Superior temporal gyrus (tissue), 1 donor: ENCODE results near the gene POLR1H.

Experiments used
- DNase-seq: peaks from one replicate; pipeline ENCODE4 v3.0.0-alpha.2; 2016; ENCODE audit errors: extremely low spot score

Gene POLR1H

DNA sequence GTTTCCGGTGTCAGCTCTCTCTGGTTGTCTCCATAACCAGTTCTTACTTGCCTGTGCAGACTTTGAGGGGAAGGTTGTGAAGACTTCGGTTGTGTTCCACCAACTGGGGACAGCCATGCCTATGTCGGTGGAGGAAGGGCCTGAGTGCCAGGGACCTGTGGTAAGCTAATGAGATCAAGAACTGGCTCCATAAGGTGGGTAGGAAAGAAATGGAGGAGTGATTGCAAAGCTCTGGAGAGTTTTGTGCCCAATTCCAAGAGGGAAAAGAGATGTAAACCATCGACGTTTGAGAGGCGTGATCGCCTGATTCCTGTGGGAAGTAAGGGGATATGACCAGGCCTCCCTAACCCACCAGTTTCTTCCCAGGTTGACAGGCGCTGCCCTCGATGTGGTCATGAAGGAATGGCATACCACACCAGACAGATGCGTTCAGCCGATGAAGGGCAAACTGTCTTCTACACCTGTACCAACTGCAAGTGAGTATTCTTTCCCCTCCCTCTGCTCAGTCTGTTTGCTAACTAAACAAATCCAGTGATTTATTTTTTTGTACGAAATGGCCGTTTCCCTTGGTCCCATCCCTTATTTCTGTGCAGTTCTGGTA, 893 bp downstream of the POLR1H start:
- DNase-seq = peak; percentile 30

DNA sequence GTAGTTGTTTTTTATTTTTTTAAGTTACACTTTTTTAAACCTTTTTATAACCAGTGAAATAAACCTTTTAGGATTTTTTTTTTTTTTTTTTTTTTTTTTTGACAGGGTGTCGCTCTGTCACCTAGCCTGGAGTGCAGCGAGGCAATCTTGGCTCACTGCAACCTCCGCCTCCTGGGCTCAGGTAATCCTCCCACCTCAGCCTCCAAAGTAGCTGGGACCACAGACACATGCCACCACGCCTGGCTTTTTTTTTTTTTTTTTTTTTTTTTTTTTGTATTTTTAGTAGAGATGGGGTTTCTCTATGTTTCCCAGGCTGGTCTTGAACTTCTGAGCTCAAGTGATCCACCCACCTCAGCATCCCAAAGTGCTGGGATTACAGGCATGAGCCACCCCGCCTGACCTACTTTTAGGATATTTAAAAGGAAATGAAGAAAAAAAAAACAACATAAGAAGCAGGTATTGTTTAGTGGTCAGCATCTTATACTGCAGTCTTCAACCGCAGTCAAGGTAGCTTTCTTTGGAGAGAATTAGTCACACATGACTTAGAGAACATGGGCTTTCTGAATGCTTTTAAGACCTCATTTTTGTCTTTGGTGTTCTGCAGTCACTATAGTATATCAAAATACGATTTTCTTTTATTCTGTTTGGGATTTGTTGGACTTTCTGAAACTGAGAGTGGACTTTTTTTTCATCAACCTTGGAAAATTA, 1.6 kb downstream of the POLR1H start:
- no peak for DNase-seq

DNA sequence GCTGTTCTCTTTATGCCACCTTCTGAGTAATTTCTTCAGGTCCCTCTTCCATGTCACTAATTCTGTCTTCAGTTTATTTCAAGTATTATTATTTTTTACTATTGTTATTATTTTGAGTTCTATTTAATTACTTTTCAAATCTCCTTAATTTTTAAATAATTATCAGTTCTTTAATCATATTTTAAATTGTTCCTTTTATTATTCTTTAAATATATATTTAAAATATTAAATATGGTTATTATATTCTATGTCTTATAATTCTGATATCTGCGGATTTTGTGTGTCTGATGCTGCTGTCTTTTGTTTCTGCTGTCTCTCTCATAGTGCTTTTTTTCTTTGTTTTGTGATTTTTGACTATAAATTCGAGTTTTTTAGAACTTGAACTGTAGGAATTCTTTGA, 2.2 kb downstream of the POLR1H start:
- no peak for DNase-seq

DNA sequence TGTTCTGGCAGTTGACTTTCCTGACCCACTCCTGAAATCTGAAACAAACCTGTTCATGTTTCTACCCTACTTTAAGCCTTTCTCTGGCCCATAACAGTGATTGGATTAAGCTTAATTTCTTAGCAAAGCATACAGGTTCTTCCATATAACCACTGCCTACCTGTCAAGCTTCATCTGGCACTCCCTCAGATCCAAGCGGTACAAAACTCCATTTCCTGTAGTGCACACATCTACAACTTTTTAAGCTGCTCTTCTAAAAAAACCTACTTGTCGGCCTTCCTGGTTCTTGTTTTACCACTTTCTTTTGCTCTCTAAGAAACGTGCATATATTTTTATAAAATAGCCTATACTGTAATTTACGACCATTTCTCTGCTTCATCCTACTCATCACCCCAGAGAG, 5.0 kb downstream of the POLR1H start:
- DNase-seq = no peak

DNA sequence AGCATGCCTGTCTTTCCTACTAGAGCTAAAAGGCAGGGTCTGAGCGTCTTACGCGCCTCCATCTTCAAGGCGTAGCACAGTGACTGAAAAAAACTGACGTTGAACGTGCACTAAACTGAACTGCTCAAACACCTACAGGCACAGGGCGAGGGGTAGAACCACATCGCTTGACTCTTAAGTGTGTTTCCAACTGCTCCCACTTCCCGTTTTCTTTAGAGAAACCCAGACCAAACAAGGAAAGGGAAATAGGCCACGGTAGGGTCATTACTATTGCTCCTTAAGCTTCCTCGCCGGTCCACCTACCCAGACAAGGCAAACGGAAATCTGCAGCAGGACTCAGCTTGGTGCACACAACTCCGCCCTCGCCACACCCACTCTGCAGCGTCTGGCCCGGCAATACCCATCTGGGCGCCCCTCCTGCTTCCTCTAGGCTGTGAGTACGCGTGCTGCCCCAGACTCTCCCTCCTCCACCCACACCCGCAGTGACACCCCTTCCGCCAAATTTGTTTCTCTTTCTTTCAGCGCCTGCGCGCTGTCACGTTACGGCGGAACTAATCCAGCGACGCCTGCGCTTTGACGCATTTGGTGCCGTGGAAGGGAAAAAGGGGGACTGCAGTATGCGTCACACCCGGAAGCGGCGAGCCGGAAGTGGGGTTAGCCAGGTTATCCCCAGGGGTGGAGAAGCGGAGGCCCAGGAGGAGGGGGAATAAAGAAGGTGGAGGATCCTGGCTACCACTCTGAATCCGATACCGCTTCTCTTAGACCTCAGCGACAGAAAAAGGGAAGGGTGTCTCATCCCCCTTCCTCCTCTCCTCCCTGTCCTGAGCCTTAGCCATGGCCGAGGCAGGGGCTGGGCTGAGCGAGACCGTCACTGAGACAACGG, 5.8 kb downstream of the POLR1H start, which contains the start of gene PPP1R11:
Gene PPP1R11 (plus strand): TSS at position 622 of the 883 bp plus-strand sequence. CDS start 213 bp downstream, at position 835.
- DNase-seq = peak; percentile 100

DNA sequence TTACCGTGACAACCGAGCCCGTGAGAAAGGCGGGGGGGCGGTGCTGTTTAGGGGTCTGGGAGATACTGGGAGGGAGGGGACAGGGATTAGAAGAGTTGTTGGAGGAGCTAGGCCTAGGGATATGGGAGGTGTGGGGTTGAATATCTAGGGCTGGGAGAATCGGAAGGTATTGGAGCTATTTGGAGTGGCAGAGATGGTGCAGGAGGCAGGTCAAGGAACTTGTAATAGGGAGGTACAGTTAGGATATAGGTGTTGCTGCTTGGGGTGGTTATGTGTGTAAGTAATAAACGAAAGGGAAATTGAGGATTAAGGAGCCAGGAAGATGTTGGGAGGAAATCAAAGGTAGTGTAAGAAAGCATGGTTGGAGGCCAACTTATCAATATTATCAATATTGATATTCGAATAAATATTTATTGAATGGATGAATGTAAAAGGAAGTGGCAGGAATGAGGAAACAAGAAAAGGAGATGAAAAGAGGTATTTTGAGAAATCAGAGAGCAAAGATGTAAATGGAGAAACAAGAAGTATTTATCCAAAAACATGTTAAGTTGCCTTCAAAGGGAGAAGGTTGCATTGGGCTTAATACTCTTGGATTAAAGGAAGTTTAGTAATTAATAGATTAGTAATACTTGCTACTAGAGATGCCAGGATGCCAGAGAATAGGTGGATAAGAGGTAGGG, 6.5 kb downstream of the POLR1H start:
- DNase-seq = no peak

DNA sequence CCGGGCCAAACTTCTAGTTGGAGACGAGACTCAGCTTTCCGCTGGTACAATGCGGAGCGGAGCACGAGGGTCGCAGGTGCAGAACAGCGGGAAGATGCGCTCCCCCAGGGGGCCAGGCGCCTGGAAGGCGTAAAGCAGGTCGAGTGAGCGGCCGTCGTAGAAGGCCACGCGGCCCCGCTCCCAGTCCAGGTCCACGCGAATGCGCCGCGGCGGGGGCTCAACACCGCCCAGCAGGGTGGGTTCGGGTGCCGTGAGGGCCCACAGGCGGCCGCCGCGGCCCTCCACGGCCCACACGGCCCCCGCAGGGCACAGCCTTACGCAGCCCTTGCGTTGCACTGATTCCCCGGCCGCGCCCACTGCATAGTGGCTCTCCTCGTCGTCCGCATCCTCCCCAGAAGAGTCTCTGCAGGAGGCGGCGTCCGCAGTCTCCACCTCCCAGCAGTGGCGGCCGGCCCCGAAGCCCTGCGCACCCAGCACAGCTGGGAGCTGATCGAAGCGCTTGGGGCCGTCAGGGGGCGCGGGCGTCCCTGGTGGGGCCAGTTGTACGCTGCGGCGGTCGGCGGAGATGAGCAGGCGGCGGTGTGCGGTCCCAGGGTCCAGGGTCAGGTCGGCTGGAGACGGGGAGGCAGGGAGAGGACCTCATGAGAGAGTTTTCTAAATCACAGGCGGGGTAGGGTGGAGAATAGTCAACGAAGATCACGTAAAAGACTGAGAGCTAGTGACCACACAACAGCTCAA, 10.2 kb downstream of the POLR1H start:
- no peak for DNase-seq

DNA sequence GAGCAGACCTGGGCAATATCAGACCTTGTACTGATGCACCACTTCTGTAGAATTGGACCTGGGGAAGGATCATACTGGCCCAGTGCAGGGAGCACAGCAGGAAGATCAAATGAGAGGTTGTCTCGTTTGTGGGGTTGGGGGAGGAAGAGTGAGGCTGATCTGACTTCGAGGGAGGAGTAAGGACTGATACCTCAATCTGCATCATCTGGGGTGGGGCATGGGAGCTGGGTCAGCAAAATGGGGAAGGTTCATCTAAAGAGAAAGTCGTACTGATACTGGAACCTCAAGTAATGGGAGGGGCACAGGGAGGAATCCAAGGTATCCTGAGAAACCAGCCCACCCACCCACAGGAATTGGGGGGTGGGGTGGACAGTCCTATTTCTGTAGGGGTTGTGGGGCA, 10.8 kb downstream of the POLR1H start:
- DNase-seq = no peak

DNA sequence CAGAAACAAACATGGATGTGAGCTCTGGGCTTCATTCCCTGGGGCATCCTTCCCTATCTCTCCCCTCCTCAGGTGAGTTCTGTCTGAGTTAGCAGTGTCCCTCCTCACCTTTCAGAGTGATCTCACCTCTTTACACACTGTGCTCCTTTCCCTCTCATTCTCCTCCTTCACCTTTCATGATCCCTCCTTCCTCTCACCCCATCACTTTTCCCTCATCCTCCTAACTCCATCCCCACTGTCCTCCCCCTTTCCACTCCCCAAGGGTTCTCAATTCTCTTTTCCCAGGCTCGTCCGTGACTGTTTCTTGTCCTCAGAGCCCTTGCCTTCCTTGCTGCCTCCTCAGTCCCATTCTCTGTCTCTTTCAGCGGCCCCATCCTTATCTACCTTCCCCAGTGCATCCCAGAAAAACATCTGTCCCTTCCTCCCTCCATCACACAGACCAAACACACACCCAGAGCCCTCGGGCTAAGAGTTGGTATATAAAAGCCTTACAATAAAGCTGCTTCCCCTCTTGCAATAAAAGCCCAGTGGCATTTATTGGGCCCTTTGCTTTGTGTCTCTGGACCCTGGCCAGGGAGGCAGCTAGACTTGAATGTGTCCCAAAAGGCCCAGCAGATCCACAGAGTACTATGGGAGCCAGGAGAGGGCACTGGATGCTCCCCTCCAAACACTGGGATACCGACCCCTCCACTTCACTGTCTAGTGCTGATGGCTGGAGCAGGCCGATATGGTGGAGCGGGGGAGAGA, 12.6 kb downstream of the POLR1H start:
- DNase-seq = no peak

DNA sequence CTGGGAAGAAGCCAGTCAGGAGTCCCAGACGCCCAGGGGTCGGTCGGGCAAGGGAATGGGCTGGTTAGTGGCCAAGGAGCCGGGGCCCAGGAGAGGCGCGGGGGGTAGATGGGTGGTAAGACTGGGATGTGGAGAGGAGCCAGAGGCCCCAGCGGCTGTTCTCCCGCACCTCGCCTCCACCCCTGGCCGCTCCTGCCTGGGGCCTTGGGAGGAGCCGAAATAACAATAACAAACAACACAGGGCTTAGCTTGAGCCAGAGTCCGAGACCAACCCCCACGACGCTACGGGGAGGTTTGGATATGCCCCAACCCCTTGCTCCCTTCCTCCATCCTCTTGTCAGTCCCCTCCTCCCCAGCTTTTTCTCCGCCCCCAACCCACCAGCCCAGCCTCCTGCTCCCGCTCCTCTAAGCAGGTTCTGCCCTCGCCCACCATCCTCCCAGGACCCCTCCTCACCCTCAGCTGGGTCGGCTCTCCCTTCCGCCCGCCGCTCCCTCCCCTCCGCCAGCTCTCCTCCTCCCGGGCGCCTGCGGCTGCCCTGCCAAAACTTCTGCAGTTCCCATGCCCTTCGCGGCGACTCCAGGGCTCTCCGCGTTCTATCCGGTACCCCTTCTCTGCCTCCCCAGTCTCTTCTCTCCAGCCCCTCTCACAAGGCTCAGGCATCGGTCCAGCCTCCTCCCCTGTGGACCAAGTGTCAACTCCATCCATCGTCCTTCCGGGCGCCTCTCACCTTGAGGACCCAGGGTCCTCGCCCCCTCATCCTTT, 13.4 kb downstream of the POLR1H start:
- DNase-seq = no peak

DNA sequence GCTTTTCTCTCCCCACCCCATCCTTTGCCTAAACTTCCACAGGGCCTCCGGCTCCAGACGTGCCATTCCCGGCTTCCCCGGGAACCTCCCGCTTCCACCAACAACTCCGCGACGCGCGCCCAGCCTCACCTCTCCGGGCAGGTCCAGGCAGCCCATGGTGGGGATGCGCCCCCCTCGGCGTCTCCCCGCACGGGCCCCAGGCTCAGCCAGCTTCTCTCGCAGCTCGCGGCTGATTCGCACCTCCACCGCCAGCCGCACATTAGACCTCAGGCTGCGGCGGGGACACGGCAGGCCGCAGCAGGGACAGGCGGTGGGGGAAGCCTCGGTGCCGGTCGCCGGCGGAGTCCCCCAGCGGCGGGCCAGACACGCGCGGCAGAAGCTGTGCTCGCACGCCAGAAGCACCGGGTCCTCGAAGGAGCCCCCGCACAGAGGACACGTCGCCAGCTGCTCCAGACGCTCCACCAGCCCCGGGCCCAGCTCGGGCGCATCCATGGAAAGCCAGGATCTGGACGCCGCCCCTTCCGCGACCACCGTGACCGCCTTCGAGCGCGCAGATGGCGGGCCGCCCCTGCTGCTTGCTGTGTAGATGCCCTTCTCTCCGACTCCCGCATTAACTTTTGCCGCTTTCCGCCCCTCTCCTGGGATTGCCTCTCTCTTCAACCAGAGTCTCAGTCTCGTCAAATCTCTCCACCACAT, 14.2 kb downstream of the POLR1H start, which contains the start of gene RNF39:
Gene RNF39 (minus strand): TSS at position 676 of the 696 bp plus-strand sequence. CDS start 184 bp downstream, at position 492.
- DNase-seq = no peak

DNA sequence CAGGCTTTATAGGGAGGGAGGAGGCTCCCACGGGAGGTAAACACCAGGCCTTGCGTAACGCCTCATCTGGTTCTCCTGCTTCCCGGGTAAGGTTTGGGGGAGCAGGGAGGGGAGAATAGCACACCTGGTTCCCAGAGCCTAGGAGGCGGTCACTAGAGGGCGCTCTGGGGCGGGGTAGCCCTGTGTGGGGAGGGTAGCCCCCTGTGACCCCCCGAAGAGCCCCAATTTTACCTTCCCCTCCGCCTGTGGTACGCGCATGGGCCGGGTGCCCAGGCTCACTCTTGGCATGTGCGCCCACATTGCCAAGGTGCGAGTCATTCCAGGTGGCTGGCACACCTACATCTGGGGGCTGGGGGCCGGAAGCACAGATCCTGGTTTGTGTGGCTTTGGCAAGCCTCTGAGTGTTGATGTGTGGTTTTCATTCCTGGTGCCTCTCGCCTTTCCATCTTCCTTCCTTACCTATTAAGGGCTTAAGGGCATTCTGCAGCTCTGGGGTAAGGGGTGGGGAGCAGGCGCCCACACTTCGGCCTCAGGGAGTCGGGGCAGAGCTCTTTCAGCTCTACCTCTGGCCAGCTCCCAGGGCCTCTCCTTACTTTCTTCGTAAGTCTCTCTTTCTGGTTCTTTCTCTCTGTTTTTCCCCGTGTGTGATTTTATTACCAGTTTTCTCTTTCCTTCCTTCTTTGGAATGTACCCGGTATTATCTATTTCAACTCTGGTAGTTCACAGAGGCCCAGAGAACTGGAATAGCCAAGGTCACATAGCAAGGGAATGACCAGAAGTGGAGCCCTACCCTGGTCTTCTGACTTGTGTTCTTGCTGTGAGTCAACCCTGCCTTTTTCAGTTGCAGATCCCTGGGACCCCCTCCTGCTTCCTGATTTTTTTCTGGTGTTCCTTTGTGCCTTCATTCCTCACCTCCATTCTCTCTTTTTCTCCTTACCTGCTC, 15.0 kb downstream of the POLR1H start:
- no peak for DNase-seq

DNA sequence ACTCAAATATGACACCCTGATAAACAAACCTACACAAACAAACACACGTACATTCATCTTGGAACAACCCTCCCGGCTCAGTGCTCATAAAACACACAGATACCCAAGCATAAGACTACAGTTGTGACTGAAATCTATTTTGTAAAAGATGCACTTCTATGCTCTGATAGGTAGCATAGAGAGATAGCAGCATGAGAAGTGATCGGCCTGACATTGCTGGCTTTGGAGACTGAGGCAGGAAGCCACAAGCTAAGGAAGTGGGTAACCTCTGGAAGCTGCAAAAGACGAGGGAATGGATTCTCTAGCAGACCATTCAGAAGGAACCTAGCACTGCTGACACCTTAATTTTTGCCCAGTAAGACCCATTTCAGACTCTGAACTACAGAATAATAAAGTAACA, 16.2 kb downstream of the POLR1H start:
- DNase-seq = no peak

DNA sequence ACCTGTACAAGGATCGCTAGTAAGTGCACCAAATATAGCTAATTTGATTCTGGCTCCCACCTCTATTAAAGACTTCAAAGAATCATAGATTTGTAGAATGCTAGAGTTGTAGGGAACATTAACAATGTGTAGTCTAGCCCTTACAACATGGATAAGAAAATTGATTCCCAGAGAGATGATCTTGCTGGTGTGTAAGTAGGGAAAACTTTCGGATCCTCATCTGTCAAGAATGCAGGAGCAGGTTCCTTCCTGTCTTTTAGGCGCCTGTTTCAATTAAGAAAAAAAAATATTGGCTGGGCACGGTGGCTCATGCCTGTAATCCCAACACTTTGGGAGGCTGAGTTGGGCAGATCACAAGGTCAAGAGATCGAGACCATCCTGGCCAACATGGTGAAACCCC, 26.8 kb downstream of the POLR1H start:
- no peak for DNase-seq

DNA sequence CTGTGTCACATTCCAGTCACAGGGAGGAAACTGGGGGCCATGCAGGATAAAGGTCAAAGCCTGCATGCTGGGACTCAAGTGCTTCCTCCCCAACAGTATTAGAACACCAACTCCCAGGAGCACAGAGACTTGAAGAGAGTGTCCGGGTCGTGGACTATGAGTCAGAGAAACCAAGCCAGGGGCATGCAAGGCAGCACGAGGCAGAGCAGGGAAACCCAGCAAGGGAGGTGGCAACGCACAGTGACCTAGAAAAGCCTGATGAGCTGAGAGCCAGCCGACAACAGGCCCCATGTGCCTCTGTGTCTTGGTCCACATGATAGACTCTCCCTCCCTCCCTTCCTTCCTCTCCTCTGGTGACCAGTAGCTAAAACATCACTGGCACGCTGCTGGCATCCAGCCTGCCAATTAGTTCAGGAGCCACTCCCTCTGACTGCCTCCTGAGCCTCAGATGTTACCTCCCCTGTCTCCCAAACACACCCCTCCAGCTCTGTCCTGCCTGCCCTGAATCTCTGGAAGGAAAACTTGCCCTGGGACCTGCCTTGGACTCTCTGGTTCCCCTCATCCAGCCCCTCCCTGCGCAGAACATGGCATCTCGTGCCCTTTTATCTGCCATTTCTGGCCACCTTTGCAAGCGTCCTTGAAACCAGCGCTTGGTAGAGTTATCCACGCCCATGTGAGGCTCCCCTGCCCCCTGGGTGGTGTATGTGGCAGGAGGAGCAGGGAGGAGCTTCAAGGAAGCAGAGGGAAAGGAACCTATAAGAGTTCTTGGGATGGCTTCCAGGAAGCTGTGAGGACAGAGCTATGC, 30.7 kb downstream of the POLR1H start:
- DNase-seq = no peak

DNA sequence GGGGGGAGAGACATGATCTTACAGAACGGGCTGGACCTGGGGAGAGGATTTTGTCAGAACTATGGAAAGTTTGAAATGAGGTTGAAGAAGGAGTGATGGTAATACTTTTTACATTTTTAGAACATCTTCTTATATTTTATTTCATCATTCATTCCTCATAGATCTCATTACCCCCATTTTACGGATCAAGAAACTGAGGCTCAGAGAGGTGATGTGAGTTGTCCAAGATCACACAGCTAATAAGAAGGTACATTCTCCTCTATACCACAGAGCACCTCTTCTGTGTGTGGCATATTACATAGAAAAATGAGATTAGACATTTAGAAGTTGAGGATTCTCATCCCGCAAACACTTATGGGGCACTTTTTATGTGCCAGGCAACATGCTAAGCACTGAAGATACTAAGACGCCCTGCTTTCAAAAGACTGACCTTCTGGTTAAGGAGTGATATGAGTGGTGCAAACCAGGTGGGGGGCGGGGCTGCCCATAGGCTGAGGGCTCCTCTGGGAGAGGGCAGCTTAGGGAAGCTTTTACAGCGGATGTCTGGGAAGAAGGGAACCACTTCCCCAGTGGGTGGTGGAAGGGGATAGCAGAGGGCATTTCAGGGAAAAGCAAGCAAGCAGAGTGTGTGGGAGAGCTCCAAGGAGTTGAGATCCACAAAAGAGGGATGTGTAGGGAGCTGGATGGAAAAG, 31.9 kb downstream of the POLR1H start:
- DNase-seq = no peak
